LNCAP (cell line): ENCODE measurements around the gene MYT1.

Experiments
- CTCF ChIP-seq: fragments of 450-650 bp; IDR thresholded peaks from 2 replicates; pipeline ENCODE4 v1.5.1; 2017; ENCODE audit warnings: mild to moderate bottlenecking

Gene MYT1

DNA sequence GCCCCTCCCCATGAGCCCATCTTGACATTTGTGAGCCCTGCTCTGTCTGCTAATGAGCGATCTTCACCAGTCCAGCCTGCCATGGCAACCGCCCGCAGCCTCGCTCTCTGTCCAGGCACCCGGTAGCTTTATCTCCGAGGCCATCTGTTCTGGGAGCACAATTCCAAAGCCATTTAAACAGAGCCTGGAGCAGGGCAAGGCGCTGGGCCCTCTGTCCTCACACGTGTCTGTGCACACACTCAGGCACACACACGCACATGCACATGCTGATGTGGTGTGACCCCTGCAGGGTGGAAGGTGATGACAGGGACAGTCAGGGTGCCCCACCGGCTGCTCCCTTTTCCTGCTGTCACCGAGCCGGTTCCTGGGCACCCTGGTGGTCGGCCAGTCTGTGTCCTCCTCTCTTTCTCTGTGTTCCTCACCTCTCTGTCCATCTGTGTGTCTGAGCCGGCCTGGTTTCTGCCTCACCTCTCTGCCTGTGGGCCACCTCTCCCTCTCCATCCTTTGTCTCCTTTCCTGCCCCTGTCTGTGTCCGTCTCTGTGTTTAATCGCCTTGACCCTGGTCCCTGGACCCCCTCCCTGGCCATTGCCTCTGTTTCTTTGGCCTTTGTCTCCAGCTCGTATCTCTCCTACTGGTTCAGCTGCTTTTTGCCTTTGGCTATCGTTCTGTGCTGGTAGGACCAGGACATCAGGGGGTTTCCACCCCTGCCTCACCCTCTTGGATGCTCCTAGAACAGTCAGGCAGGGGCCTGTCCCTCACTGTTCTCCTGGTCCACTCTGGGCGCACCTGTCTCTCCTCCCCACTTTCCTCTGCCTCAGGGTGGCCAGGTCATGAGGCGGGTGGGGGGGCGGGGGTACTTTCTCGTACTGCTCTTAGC is 8.8 kb upstream of the MYT1 start:
- no peak for TF ChIP-seq CTCF

DNA sequence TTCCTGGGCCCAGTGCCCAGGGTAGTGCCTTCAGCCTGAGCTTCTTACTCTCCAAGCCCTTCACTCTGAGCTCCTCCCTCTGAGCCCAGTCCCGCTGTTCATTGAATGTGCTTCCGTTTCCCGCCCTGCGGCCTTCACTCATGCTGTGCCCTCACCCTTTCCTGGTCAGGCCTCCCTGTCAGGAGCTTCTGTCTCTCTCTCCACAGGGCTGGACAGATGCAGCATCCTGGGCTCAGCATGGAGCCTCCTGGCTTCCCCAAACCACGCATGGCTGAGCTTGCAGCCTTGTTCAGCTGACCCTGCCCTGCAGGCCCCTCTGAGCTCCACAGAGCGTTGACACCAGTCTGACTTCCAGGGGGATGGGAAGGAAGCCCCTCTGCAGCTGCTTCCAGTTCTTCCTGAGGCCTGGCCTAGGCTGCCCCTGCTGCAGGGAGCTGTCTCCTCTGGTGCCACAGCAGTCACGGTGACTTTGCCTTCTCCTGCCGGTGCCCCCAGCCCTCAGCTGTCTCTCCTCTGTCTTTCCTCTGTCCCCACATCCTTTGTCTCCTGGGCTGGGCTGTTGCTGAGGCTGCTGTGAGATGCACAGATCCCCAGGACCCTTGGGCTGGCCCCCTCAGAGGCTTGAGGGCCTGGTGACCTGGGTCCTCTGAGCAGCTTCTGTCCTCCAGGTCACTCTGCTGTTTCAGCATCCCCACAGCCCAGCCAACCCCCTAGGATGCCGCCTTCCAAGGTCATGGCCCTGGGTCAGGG is 7.9 kb upstream of the MYT1 start:
- no peak for TF ChIP-seq CTCF

- TF ChIP-seq CTCF, result no peak
These were observed 7.1 kb upstream of the MYT1 start for GRCh38 chr20:64156886-64157875.

- TF ChIP-seq CTCF, result no peak
These were observed 6.4 kb upstream of the MYT1 start for GRCh38 chr20:64157878-64158277.

DNA sequence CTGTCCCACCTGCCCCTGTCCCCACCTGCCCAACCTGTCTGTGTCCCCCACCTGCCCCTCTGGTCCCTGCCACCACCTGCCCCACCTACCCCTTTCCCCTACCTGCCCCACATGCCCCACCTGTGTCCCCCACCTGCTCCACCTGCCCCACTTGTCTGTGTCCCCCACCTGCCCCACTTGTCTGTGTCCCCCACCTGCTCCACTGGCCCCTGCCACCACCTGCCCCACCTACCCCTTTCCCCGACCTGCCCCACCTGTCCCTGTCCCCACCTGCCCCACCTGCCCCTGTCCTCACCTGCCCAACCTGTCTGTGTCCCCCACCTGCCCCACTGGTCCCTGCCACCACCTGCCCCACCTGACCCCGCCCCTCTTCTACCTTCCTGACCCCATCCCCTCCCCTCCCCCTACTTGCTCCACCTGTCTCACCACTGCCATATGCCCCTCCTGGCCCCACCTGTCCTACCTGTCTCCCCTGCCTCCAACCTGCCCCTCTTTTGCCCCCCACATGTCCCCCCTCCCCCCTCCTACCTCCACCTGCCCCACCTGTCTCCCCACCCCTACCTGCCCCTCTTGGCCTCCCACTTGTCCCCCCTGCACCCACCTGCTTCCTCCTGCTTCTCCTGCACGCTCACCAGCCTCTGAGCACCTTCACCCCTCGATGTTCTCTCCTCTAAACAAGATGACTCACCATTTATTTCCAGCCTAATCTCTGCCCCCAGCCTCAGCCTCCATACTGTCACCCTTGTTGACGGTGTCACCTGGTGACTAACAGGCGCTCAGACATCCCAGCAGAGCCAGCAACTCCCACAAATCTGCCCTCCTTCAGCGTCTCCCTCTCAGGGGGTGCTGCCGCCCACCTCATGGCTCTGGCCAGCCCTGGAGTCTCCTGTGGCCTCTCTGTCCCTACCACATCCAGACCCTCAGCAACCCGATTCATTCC is 5.6 kb upstream of the MYT1 start:
- TF ChIP-seq CTCF, result no peak

GRCh38 chr20:64159286-64159680 is 5.0 kb upstream of the MYT1 start:
- TF ChIP-seq CTCF, result no peak
